K562 (cell line): ENCODE results near the gene ATXN1. TPM values are rescaled to one million over a fixed set of nuclear protein-coding genes. Genes with fewer than 3 reads are reported as not detected.
A peak's percentile ranks its signal among the peaks of the same experiment; 100 is the strongest.

ENCODE experiments used
- HDAC2 ChIP-seq: fragments of 450-650 bp; IDR thresholded peaks from 2 replicates; pipeline ENCODE4 v1.6.1; 2016; ENCODE audit warnings: mild to moderate bottlenecking
- L3MBTL2 ChIP-seq: fragments of 450-650 bp; IDR thresholded peaks from 2 replicates; pipeline ENCODE4 v1.6.1; 2016; ENCODE audit warnings: mild to moderate bottlenecking, moderate library complexity
- NFXL1 ChIP-seq: fragments of 450-650 bp; formaldehyde crosslinking; IDR thresholded peaks from 2 replicates; pipeline ENCODE4 v1.4.0; 2021; ENCODE audit warnings: mild to moderate bottlenecking
- PCBP1 ChIP-seq: fragments of 200-400 bp; formaldehyde crosslinking; IDR thresholded peaks from 2 replicates; pipeline ENCODE4 v1.6.1; 2018; ENCODE audit warnings: mild to moderate bottlenecking, low read depth, low read length; ENCODE audit not compliant: poor library complexity, severe bottlenecking
- PHF20 ChIP-seq: fragments of 450-650 bp; IDR thresholded peaks from 2 replicates; pipeline ENCODE4 v1.6.1; 2018; ENCODE audit not compliant: partially characterized antibody
- SPI1 ChIP-seq: IDR thresholded peaks from 2 replicates; pipeline ENCODE4 v1.6.1; 2011; ENCODE audit warnings: low read depth, low read length, control low read depth, borderline replicate concordance
- TAF7 ChIP-seq: fragments of 450-650 bp; IDR thresholded peaks from 2 replicates; pipeline ENCODE4 v1.6.1; 2016; ENCODE audit warnings: missing genetic modification characterization, missing compliant biosample characterization
- TBL1XR1 ChIP-seq, 2 experiments: IDR thresholded peaks; 2 replicates each; pipeline ENCODE4 v1.6.1; 2012; ENCODE audit warnings: improper control_type of control experiment in 2 of 2, low read length in 2 of 2, mild to moderate bottlenecking in 1 of 2
- ZBTB17 ChIP-seq: fragments of 450-650 bp; formaldehyde crosslinking; IDR thresholded peaks from 2 replicates; pipeline ENCODE4 v1.4.0; 2020; ENCODE audit warnings: mild to moderate bottlenecking
- ZBTB8A ChIP-seq: fragments of 450-650 bp; IDR thresholded peaks from 2 replicates; pipeline ENCODE4 v1.6.1; 2018; ENCODE audit warnings: mild to moderate bottlenecking, moderate library complexity; ENCODE audit not compliant: partially characterized antibody
- ZNF589 ChIP-seq: fragments of 200-800 bp; sonication (Bioruptor generic); IDR thresholded peaks from 2 replicates; pipeline ENCODE4 v1.6.1; 2016; ENCODE audit warnings: low read depth, missing genetic modification characterization, missing compliant biosample characterization
- ZNF695 ChIP-seq: fragments of 450-650 bp; formaldehyde crosslinking; IDR thresholded peaks from 2 replicates; pipeline ENCODE4 v1.4.0; 2020; ENCODE audit warnings: mild to moderate bottlenecking, moderate library complexity
- polyA plus RNA-seq, 8 experiments: library from polyadenylated mRNA; depleted of rRNA in 4 of 8; stranded (reverse) in 5 of 8; unstranded in 3 of 8; fragments of >200 nt; fragmentation: Nextera tagmentation in 2 of 8; fragmentation: Illumina TruSeq in 1 of 8; extraction: Ambion mirVana in 2 of 8; extraction: Trizol in 1 of 8; gene quantifications; 2 replicates each; pipeline versions ENCODE4 v1.2.1 to v1.2.3, GENCODE V29; 2011 to 2014; ENCODE audit warnings: inconsistent platforms in 1 of 8, missing spikeins in 1 of 8
- total RNA-seq, 7 experiments: library from RNA; depleted of rRNA in 6 of 7; stranded (reverse); fragments of >200 nt in 6 of 7; fragmentation: Illumina TruSeq in 2 of 7; extraction: Trizol in 2 of 7; gene quantifications; 2 replicates each; pipeline versions ENCODE4 v1.2.1 to v1.2.3, GENCODE V29; 2011 to 2021; ENCODE audit warnings: low replicate concordance in 1 of 7
- TF ChIP-seq, protein P1 (sequence below): fragments of 250-450 bp; sonication (Bioruptor Pico); IDR thresholded peaks from 2 replicates; pipeline ENCODE4 v1.5.0; 2021
- TF ChIP-seq, protein P2 (sequence below): IDR thresholded peaks from 2 replicates; pipeline ENCODE4 v1.6.1; 2011; ENCODE audit not compliant: insufficient read length; ENCODE audit errors: extremely low read depth
- TF ChIP-seq, protein P3 (sequence below): sonication (generic); formaldehyde crosslinking; IDR thresholded peaks from 2 replicates; pipeline ENCODE4 v1.8.0; 2022; ENCODE audit warnings: missing genetic modification reagents, mild to moderate bottlenecking, moderate library complexity, borderline replicate concordance
- TF ChIP-seq, protein P4 (sequence below): sonication (generic); formaldehyde crosslinking; IDR thresholded peaks from 2 replicates; pipeline ENCODE4 v1.9.0; 2022; ENCODE audit warnings: mild to moderate bottlenecking, missing genetic modification reagents
- TF ChIP-seq, protein P5 (sequence below): fragments of 450-650 bp; formaldehyde crosslinking; IDR thresholded peaks from 2 replicates; pipeline ENCODE4 v1.4.0; 2020; ENCODE audit warnings: mild to moderate bottlenecking, moderate library complexity
- TF ChIP-seq, protein P6 (sequence below), 2 experiments: fragments of 200-800 bp in 1 of 2; sonication (Bioruptor generic) in 1 of 2; sonication (generic) in 1 of 2; formaldehyde crosslinking in 1 of 2; IDR thresholded peaks in 1 of 2; conservative IDR thresholded peaks in 1 of 2; 2 replicates each; pipeline versions ENCODE4 v1.5.0 to v1.6.1; 2016 to 2020; ENCODE audit warnings: missing compliant biosample characterization in 1 of 2, missing genetic modification characterization in 1 of 2, missing genetic modification reagents in 1 of 2
- TF ChIP-seq, protein P7 (sequence below): fragments of 450-650 bp; IDR thresholded peaks from 2 replicates; pipeline ENCODE4 v1.7.0; 2016; ENCODE audit warnings: borderline replicate concordance

The ATXN1 gene
- total and polyA plus RNA-seq, 9 of the 15 experiments (the other 6 are each of a cell fraction or from before 2014, with no cell fraction given) = under 0.01 to 1.2 (median 0.58) TPM

DNA sequence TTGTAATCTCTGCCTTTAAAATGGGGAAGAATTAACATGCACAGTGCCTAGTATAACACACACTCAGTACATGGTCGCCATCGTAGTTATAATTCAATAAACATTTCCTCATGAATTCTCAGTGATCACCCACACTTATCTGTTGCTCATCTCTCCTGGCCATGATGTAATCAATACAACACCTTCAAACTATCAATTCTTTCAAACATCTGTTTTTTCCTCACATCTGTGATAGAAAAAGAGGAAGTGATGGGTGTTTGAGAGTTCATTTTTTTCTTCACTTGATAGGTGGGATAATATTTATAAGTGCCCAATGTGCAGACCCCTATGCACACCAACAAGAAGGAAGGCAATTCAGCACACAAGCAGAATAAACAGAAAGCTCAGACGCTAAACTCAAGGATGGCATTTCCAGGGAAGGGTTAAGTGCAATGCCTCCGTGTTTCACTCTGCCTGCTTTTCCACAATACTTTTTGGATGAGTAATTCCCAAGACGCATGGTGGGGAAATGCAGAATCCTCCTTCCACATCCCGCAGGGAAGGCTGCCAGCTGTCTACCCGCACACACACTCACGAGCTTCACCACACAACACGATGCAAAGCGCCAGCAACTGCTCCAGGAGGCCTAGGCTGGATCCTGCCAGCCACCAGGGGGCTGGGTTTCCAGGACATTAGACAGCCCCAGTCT, 422.5 kb downstream of the ATXN1 start (continued):
- 0 out of 2 replicates have a peak, but pooled peaks have one; percentile 17 for TF ChIP-seq HDAC2
- TF ChIP-seq NFXL1 (CRISPR knock-in tag) = no peak
- TF ChIP-seq TBL1XR1 (IDR thresholded peaks at IDR 0.05; ENCODE audit: low read length in 2 of 2) = no peak
- TF ChIP-seq, protein P1, sequence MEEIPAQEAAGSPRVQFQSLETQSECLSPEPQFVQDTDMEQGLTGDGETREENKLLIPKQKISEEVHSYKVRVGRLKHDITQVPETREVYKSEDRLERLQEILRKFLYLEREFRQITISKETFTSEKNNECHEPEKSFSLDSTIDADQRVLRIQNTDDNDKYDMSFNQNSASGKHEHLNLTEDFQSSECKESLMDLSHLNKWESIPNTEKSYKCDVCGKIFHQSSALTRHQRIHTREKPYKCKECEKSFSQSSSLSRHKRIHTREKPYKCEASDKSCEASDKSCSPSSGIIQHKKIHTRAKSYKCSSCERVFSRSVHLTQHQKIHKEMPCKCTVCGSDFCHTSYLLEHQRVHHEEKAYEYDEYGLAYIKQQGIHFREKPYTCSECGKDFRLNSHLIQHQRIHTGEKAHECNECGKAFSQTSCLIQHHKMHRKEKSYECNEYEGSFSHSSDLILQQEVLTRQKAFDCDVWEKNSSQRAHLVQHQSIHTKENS (CRISPR knock-in tag) = no peak
- TF ChIP-seq, protein P2, sequence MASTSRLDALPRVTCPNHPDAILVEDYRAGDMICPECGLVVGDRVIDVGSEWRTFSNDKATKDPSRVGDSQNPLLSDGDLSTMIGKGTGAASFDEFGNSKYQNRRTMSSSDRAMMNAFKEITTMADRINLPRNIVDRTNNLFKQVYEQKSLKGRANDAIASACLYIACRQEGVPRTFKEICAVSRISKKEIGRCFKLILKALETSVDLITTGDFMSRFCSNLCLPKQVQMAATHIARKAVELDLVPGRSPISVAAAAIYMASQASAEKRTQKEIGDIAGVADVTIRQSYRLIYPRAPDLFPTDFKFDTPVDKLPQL = no peak
- TF ChIP-seq, protein P3, sequence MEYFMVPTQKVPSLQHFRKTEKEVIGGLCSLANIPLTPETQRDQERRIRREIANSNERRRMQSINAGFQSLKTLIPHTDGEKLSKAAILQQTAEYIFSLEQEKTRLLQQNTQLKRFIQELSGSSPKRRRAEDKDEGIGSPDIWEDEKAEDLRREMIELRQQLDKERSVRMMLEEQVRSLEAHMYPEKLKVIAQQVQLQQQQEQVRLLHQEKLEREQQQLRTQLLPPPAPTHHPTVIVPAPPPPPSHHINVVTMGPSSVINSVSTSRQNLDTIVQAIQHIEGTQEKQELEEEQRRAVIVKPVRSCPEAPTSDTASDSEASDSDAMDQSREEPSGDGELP (CRISPR knock-in tag) = peak; percentile 36; the same call in 1 of the 2 replicates
- TF ChIP-seq, protein P4, sequence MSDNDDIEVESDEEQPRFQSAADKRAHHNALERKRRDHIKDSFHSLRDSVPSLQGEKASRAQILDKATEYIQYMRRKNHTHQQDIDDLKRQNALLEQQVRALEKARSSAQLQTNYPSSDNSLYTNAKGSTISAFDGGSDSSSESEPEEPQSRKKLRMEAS = 0 out of 2 replicates have a peak, but pooled peaks have one; percentile 26
- TF ChIP-seq ZBTB17 (CRISPR knock-in tag) = no peak
- TF ChIP-seq ZNF589 (CRISPR knock-in tag) = peak; percentile 79
- TF ChIP-seq PHF20 = no peak
- TF ChIP-seq, protein P5, sequence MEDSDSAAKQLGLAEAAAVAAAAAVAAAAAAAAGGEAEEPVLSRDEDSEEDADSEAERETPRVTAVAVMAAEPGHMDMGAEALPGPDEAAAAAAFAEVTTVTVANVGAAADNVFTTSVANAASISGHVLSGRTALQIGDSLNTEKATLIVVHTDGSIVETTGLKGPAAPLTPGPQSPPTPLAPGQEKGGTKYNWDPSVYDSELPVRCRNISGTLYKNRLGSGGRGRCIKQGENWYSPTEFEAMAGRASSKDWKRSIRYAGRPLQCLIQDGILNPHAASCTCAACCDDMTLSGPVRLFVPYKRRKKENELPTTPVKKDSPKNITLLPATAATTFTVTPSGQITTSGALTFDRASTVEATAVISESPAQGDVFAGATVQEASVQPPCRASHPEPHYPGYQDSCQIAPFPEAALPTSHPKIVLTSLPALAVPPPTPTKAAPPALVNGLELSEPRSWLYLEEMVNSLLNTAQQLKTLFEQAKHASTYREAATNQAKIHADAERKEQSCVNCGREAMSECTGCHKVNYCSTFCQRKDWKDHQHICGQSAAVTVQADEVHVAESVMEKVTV (CRISPR knock-in tag) = no peak
- TF ChIP-seq ZBTB8A = no peak
- peak; percentile 67; the same call in 1 of the 2 replicates for TF ChIP-seq L3MBTL2
- peak; percentile 94 for TF ChIP-seq SPI1
- TF ChIP-seq ZNF695 (CRISPR knock-in tag) = no peak
- TF ChIP-seq, protein P6, sequence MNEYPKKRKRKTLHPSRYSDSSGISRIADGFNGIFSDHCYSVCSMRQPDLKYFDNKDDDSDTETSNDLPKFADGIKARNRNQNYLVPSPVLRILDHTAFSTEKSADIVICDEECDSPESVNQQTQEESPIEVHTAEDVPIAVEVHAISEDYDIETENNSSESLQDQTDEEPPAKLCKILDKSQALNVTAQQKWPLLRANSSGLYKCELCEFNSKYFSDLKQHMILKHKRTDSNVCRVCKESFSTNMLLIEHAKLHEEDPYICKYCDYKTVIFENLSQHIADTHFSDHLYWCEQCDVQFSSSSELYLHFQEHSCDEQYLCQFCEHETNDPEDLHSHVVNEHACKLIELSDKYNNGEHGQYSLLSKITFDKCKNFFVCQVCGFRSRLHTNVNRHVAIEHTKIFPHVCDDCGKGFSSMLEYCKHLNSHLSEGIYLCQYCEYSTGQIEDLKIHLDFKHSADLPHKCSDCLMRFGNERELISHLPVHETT (CRISPR knock-in tag; conservative IDR thresholded peaks at IDR 0.05 in 1 of 2, IDR thresholded peaks at IDR 0.05 in 1 of 2) = no peak
- TF ChIP-seq, protein P7, sequence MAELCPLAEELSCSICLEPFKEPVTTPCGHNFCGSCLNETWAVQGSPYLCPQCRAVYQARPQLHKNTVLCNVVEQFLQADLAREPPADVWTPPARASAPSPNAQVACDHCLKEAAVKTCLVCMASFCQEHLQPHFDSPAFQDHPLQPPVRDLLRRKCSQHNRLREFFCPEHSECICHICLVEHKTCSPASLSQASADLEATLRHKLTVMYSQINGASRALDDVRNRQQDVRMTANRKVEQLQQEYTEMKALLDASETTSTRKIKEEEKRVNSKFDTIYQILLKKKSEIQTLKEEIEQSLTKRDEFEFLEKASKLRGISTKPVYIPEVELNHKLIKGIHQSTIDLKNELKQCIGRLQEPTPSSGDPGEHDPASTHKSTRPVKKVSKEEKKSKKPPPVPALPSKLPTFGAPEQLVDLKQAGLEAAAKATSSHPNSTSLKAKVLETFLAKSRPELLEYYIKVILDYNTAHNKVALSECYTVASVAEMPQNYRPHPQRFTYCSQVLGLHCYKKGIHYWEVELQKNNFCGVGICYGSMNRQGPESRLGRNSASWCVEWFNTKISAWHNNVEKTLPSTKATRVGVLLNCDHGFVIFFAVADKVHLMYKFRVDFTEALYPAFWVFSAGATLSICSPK = no peak
- TF ChIP-seq PCBP1 = no peak
- no peak for TF ChIP-seq TAF7 (tag)
